Measurements from ENCODE around the gene RMDN2.

RMDN2 gene

GRCh38 chr2:38045811-38046210 lies 120.7 kb downstream of the RMDN2 start:
- no peak for DNase-seq
- H3K9me3 ChIP-seq: no peaks in the 10 kb centered on the region
- no peak for TF ChIP-seq CTCF (IDR thresholded peaks at IDR 0.05; ENCODE audit: low read depth, low read length)
- H3K4me1 ChIP-seq: no peaks in the 10 kb centered on the region
- H3K27me3 ChIP-seq: peaks cover 3% of the 10 kb centered on the region; the same call in 1 of the 2 replicates
- no peak overlapping the region for H3K4me3 ChIP-seq (ENCODE audit: low read depth, low read length)
- H3K36me3 ChIP-seq: no peaks in the 10 kb centered on the region

GRCh38 chr2:38056216-38056615 lies 131.1 kb downstream of the RMDN2 start:
- H3K9me3 ChIP-seq: no peaks in the 10 kb centered on the region

GRCh38 chr2:38057651-38058410 lies 132.7 kb downstream of the RMDN2 start:
- TF ChIP-seq CTCF (IDR thresholded peaks at IDR 0.05; ENCODE audit: low read depth, low read length): no peak
- Histone ChIP-seq H3K4me1 (no peaks in the 10 kb centered on the region), H3K27me3 (no peaks in the 10 kb centered on the region; the same call in 1 of the 2 replicates), H3K4me3 (ENCODE audit: low read depth, low read length) (no peak overlapping the region), H3K9me3 (no peaks in the 10 kb centered on the region), H3K36me3 (no peaks in the 10 kb centered on the region)
- no peak for DNase-seq

More at GRCh38 chr2:38056216-38056615, 131.1 kb downstream of the RMDN2 start:
- H3K36me3 ChIP-seq: no peaks in the 10 kb centered on the region
- TF ChIP-seq CTCF (IDR thresholded peaks at IDR 0.05; ENCODE audit: low read depth, low read length): no peak
- H3K27me3 ChIP-seq: no peaks in the 10 kb centered on the region; the same call in 1 of the 2 replicates
- H3K4me1 ChIP-seq: no peaks in the 10 kb centered on the region
- H3K4me3 ChIP-seq (ENCODE audit: low read depth, low read length): no peak overlapping the region
- no peak for DNase-seq

GRCh38 chr2:38060236-38061018 lies 135.3 kb downstream of the RMDN2 start:
- H3K36me3 ChIP-seq: no peaks in the 10 kb centered on the region
- no peak for TF ChIP-seq CTCF (IDR thresholded peaks at IDR 0.05; ENCODE audit: low read depth, low read length)
- no peaks in the 10 kb centered on the region for H3K4me1 ChIP-seq
- no peaks in the 10 kb centered on the region for H3K9me3 ChIP-seq
- H3K4me3 ChIP-seq (ENCODE audit: low read depth, low read length): no peak overlapping the region
- no peak for DNase-seq
- no peaks in the 10 kb centered on the region; the same call in 1 of the 2 replicates for H3K27me3 ChIP-seq

GRCh38 chr2:38064801-38065501 lies 139.9 kb downstream of the RMDN2 start:
- Histone ChIP-seq H3K9me3 (no peaks in the 10 kb centered on the region), H3K36me3 (no peaks in the 10 kb centered on the region), H3K4me3 (ENCODE audit: low read depth, low read length) (no peak overlapping the region), H3K4me1 (no peaks in the 10 kb centered on the region), H3K27me3 (no peaks in the 10 kb centered on the region)
- no peak for DNase-seq
- no peak for TF ChIP-seq CTCF (IDR thresholded peaks at IDR 0.05; ENCODE audit: low read depth, low read length)

Data from BE2C (cell line).